Mucosa of descending colon (tissue), 3 donors: ENCODE measurements around the gene CALCOCO1. TPM values are rescaled to one million over a fixed set of nuclear protein-coding genes. Genes with fewer than 3 reads are reported as not detected.
"Not testable (repeated sequence)": the region's sequence is repeated elsewhere in the genome, so short reads cannot be mapped to it uniquely, and the experiment has no call there.

Experiments
- ATAC-seq: fragments of 200-7000 bp; cut with Tn5 transposase; one replicate; pipeline ENCODE4 v1.9.1; 2020; ENCODE audit warnings: mild to moderate bottlenecking, moderate library complexity
- DNase-seq, 3 donors: peaks; one replicate each; pipeline ENCODE4 v3.0.0-alpha.2; 2020
- H3K36me3 ChIP-seq: fragments of 200-600 bp; one replicate; pipeline ENCODE4 v1.8.0; 2021; ENCODE audit warnings: low read depth, mild to moderate bottlenecking
- H3K4me1 ChIP-seq: fragments of 200-600 bp; one replicate; pipeline ENCODE4 v1.8.0; 2021; ENCODE audit warnings: low read depth, mild to moderate bottlenecking
- H3K4me3 ChIP-seq: fragments of 200-600 bp; one replicate; pipeline ENCODE4 v1.8.0; 2021; ENCODE audit warnings: mild to moderate bottlenecking
- H3K9me3 ChIP-seq: fragments of 200-600 bp; one replicate; pipeline ENCODE4 v1.8.0; 2021; ENCODE audit warnings: mild to moderate bottlenecking
- CTCF ChIP-seq: fragments of 200-600 bp; IDR thresholded peaks from one replicate; pipeline ENCODE4 v1.8.0; 2022; ENCODE audit warnings: antibody characterized with exemption, mild to moderate bottlenecking
- intact Hi-C, 2 donors: fragments of 100-400 bp; cut with DNase I in 1 of 2; cut with micrococcal nuclease in 1 of 2; formaldehyde crosslinking; loops; one replicate each; pipeline versions ENCODE4 v1.11.0 to v1.11.1; 2022; cut with DNase I, micrococcal nuclease
- total RNA-seq, 3 donors: library from RNA; stranded (reverse); fragmentation: NEBNext Ultra II Directional in 2 of 3; extraction: Animal tissue kit (Norgen Biotek cat#: 25700) in 2 of 3; gene quantifications; one replicate each; pipeline versions ENCODE4 v1.2.1 to v1.2.4, GENCODE V29; 2021 to 2023
- donor health status: DM: no; HTN: no; CAD: no; lungs with moderate emphysema.
- donor health status: DM: no; HTN: no; CAD: no.
- donor health status: DM: no; HTN: yes; CAD: no.

CALCOCO1 gene
- total RNA-seq, 3 donors from 2014 or later, result 62.2 to 235 (median 119) TPM

- DNase-seq, result no peak
Measured at GRCh38 chr12:53688134-53688533, 39.1 kb downstream of the CALCOCO1 start.

DNA sequence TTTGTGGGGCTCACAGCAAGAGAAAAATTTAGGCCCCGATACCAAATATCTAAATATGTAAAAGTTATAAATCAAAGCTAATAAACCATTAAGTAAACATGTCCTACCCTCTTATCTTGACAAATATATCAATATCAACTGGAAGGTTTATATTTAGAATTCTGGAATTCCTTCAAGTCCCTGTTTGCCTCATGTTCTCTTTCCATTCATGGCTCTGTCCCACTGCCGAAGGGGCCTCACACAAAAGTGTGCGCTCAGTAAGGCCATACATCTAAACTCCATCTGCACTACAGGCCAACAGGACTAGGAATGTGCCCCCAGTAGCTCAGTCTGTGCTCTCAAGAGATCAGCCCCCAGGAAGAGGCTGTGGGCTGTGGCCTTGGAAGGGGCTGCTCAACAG is 40.8 kb downstream of the CALCOCO1 start:
- H3K4me3 ChIP-seq, result no peak overlapping the region
- no peaks in the 10 kb centered on the region for H3K9me3 ChIP-seq
- intact Hi-C loops, result no loop called here
- TF ChIP-seq CTCF, result no peak
- no peak for DNase-seq
- H3K4me1 ChIP-seq, result no peaks in the 10 kb centered on the region
- H3K36me3 ChIP-seq, result no peaks in the 10 kb centered on the region
- no peak for ATAC-seq

More at GRCh38 chr12:53688134-53688533, 39.1 kb downstream of the CALCOCO1 start:
- H3K9me3 ChIP-seq, result no peaks in the 10 kb centered on the region
- H3K36me3 ChIP-seq, result no peaks in the 10 kb centered on the region
- intact Hi-C loops, result no loop called here
- no peaks in the 10 kb centered on the region for H3K4me1 ChIP-seq
- ATAC-seq, result no peak
- no peak for TF ChIP-seq CTCF
- H3K4me3 ChIP-seq, result no peak overlapping the region

GRCh38 chr12:53684654-53685220 is 42.5 kb downstream of the CALCOCO1 start:
- no peak for TF ChIP-seq CTCF
- H3K9me3 ChIP-seq, result no peaks in the 10 kb centered on the region
- no peaks in the 10 kb centered on the region for H3K4me1 ChIP-seq
- H3K4me3 ChIP-seq, result no peak overlapping the region
- no peaks in the 10 kb centered on the region for H3K36me3 ChIP-seq
- intact Hi-C loops, result no loop called here
- DNase-seq (no peak), ATAC-seq (no peak)

GRCh38 chr12:53683983-53684382 is 43.3 kb downstream of the CALCOCO1 start:
- Histone ChIP-seq H3K4me1 (no peaks in the 10 kb centered on the region), H3K4me3 (no peak overlapping the region), H3K36me3 (no peaks in the 10 kb centered on the region), H3K9me3 (no peaks in the 10 kb centered on the region)
- no peak for TF ChIP-seq CTCF
- ATAC-seq, result no peak
- intact Hi-C loops, result no loop called here
- no peak for DNase-seq

GRCh38 chr12:53683494-53683893 is 43.8 kb downstream of the CALCOCO1 start:
- Histone ChIP-seq H3K4me3 (no peak overlapping the region), H3K9me3 (no peaks in the 10 kb centered on the region), H3K36me3 (no peaks in the 10 kb centered on the region), H3K4me1 (no peaks in the 10 kb centered on the region)
- no peak for DNase-seq
- ATAC-seq, result no peak
- intact Hi-C loops, result no loop called here
- no peak for TF ChIP-seq CTCF

DNA sequence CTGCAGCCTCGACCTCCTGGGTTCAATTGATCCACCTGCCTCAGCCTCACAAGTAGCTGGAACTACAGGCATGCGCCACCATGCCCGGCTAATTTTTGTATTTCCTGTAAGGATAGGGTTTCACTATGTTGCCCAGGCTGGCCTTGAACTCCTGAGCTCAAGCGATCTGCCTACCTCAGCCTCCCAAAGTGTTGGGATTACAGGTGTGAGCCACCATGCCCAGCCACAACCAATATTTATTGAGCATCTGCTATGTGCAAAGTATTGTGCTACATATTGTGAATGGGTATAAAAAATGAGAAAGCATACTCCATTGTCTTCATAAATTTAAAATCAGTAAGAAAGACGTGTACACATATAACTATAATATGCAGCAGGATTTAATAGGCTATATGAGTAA is 47.2 kb downstream of the CALCOCO1 start:
- H3K4me1 ChIP-seq, result peaks cover 12% of the 10 kb centered on the region

More for the DNA sequence above, 47.2 kb downstream of the CALCOCO1 start:
- DNase-seq, H3K36me3 ChIP-seq, H3K9me3 ChIP-seq, ATAC-seq, H3K4me3 ChIP-seq, intact Hi-C loops: not testable (repeated sequence)
